WTC11 (cell line): ENCODE measurements around the gene ZDHHC4. TPM values are rescaled to one million over a fixed set of nuclear protein-coding genes. Genes with fewer than 3 reads are reported as not detected.

Experiments
- ATAC-seq: fragments of 200-7000 bp; cut with Tn5 transposase; 2 replicates; pipeline ENCODE4 v1.10.0; 2021; ENCODE audit warnings: mild to moderate bottlenecking, moderate library complexity
- CTCF ChIA-PET: fragments of 300-600 bp; sonication (Branson Sonifier 250); formaldehyde crosslinking; loops from one replicate; lab custom pipeline; 2021; ENCODE audit warnings: antibody characterized with exemption; lab: Charles Lee
- POLR2A ChIA-PET: fragments of 350-600 bp; sonication (Branson Sonifier 250); formaldehyde crosslinking; loops from one replicate; lab custom pipeline; 2021; ENCODE audit warnings: antibody characterized with exemption; lab: Charles Lee
- DNase-seq: peaks from one replicate; pipeline ENCODE4 v3.0.0; 2021; ENCODE audit warnings: low spot score
- H3K27ac Mint-ChIP-seq: 2 replicates; pipeline ENCODE4 v1.8.0; 2021; ENCODE audit warnings: mixed read lengths
- H3K27me3 Mint-ChIP-seq: 2 replicates; pipeline ENCODE4 v1.8.0; 2021; ENCODE audit warnings: low read depth, mild to moderate bottlenecking, moderate library complexity, mixed read lengths
- H3K36me3 Mint-ChIP-seq: 2 replicates; pipeline ENCODE4 v1.8.0; 2021; ENCODE audit warnings: mixed read lengths
- H3K4me1 Mint-ChIP-seq: 2 replicates; pipeline ENCODE4 v1.8.0; 2022; ENCODE audit warnings: mixed read lengths
- H3K4me3 Mint-ChIP-seq: 2 replicates; pipeline ENCODE4 v1.8.0; 2021; ENCODE audit warnings: mild to moderate bottlenecking, moderate library complexity, mixed read lengths
- H3K9me3 Mint-ChIP-seq: 2 replicates; pipeline ENCODE4 v1.8.0; 2021; ENCODE audit warnings: mixed read lengths
- GTF2I ChIP-seq: fragments of 250-450 bp; sonication (Bioruptor Pico); conservative IDR thresholded peaks from 2 replicates; pipeline ENCODE4 v1.4.0; 2021; ENCODE audit warnings: mild to moderate bottlenecking
- IRF2 ChIP-seq: sonication (generic); formaldehyde crosslinking; IDR thresholded peaks from 2 replicates; pipeline ENCODE4 v1.8.0; 2022; ENCODE audit warnings: low read depth, missing genetic modification reagents, borderline replicate concordance
- NFYB ChIP-seq: sonication (generic); formaldehyde crosslinking; conservative IDR thresholded peaks from 2 replicates; pipeline ENCODE4 v1.8.0; 2022; ENCODE audit warnings: low read depth, missing genetic modification reagents
- NR2C2 ChIP-seq: sonication (generic); formaldehyde crosslinking; IDR thresholded peaks from 2 replicates; pipeline ENCODE4 v1.8.0; 2022; ENCODE audit warnings: mild to moderate bottlenecking, missing genetic modification reagents
- PRRX2 ChIP-seq: fragments of 250-450 bp; sonication (Bioruptor Pico); IDR thresholded peaks from 2 replicates; pipeline ENCODE4 v1.8.0; 2021; ENCODE audit warnings: mild to moderate bottlenecking
- SMAD4 ChIP-seq: sonication (generic); formaldehyde crosslinking; IDR thresholded peaks from 2 replicates; pipeline ENCODE4 v1.8.0; 2022; ENCODE audit warnings: mild to moderate bottlenecking, missing genetic modification reagents
- SOX15 ChIP-seq: fragments of 250-450 bp; sonication (Bioruptor Pico); IDR thresholded peaks from 2 replicates; pipeline ENCODE4 v1.9.0; 2021; ENCODE audit warnings: mild to moderate bottlenecking
- TCF7 ChIP-seq: sonication (generic); formaldehyde crosslinking; IDR thresholded peaks from 2 replicates; pipeline ENCODE4 v1.8.0; 2022; ENCODE audit warnings: mild to moderate bottlenecking, low read depth, missing genetic modification reagents, moderate library complexity
- TP53 ChIP-seq: sonication (generic); formaldehyde crosslinking; IDR thresholded peaks from 2 replicates; pipeline ENCODE4 v1.8.1; 2023; ENCODE audit warnings: mild to moderate bottlenecking, missing genetic modification reagents
- ZBTB21 ChIP-seq: sonication (generic); formaldehyde crosslinking; IDR thresholded peaks from 2 replicates; pipeline ENCODE4 v1.8.1; 2023; ENCODE audit warnings: mild to moderate bottlenecking, missing genetic modification reagents, borderline replicate concordance
- ZNF416 ChIP-seq: fragments of 250-450 bp; sonication (Bioruptor Pico); IDR thresholded peaks from 2 replicates; pipeline ENCODE4 v1.9.0; 2021; ENCODE audit warnings: mild to moderate bottlenecking, inconsistent platforms
- total RNA-seq: library from RNA; stranded (reverse); gene quantifications from 3 replicates; pipeline ENCODE4 v1.2.3, GENCODE V29; 2021
- TF ChIP-seq, protein P1 (sequence below): sonication (generic); formaldehyde crosslinking; IDR thresholded peaks from 2 replicates; pipeline ENCODE4 v1.8.0; 2022; ENCODE audit warnings: mild to moderate bottlenecking, missing genetic modification reagents
- TF ChIP-seq, protein P2 (sequence below): sonication (generic); formaldehyde crosslinking; IDR thresholded peaks from 2 replicates; pipeline ENCODE4 v1.8.1; 2022; ENCODE audit warnings: low read depth, missing genetic modification reagents, borderline replicate concordance
- TF ChIP-seq, protein P3 (sequence below): fragments of 250-450 bp; sonication (Bioruptor Pico); IDR thresholded peaks from 2 replicates; pipeline ENCODE4 v1.8.0; 2021; ENCODE audit warnings: mild to moderate bottlenecking
- TF ChIP-seq, protein P4 (sequence below): sonication (generic); formaldehyde crosslinking; IDR thresholded peaks from 2 replicates; pipeline ENCODE4 v1.8.0; 2022; ENCODE audit warnings: mild to moderate bottlenecking, missing genetic modification reagents
- TF ChIP-seq, protein P5 (sequence below): fragments of 250-450 bp; sonication (Bioruptor Pico); IDR thresholded peaks from 2 replicates; pipeline ENCODE4 v1.9.0; 2021; ENCODE audit warnings: mild to moderate bottlenecking
- TF ChIP-seq, protein P6 (sequence below): sonication (generic); formaldehyde crosslinking; conservative IDR thresholded peaks from 2 replicates; pipeline ENCODE4 v1.8.1; 2022; ENCODE audit warnings: mild to moderate bottlenecking, missing genetic modification reagents
- TF ChIP-seq, protein P7 (sequence below): sonication (generic); formaldehyde crosslinking; IDR thresholded peaks from 2 replicates; pipeline ENCODE4 v1.8.0; 2023; ENCODE audit warnings: missing genetic modification reagents
- TF ChIP-seq, protein P8 (sequence below): sonication (generic); formaldehyde crosslinking; IDR thresholded peaks from 2 replicates; pipeline ENCODE4 v1.8.1; 2023; ENCODE audit warnings: mild to moderate bottlenecking, missing genetic modification reagents

Gene ZDHHC4
- total RNA-seq, 1 experiment from 2014 or later: 37.7 TPM

DNA sequence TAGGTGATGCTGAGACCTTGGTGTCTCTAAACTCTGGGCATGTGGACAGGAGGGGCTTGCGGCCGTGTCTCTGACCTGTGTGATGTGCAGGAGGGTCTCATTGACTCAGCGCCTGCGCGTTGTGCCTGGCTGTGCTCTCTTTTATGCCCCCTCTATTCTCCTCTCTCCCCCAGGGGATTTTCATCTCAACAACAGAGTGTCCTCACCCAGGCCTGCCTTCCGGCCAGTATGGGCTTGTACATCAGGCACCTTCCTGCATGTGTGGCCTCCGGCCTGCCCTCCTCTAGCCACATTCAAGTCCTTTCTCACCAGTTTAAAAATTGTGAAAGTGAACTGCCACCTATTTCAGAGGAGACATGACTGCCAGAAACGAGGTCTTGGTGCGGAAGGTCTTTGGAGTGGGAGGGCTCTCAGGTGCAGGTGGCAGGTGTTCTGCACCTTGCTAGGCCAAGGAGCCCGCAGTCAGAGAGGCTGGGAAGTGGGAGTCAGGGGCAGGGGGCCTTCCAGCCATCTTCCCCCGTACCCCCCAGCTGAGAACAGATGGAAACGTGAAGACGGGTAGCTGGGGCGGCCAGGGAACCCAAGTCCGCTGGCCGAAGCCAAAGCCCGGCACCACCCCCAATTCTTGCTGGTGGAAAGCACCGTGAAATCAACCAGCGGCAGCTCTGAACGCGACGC, 12.0 kb downstream of the ZDHHC4 start:
- CTCF ChIA-PET: interaction anchor here (0.5 to 2.7 kb wide), 13 partner anchors 9 to 787 kb away, joined by 3 to 27 read pairs (median 5); partner anchors contain the start of gene ZDHHC4
- Mint-ChIP-seq H3K4me1 (peaks cover 9% of the 10 kb centered on the region), H3K4me3 (peak overlapping the region; percentile 73), H3K27me3 (no peaks in the 10 kb centered on the region; the same call in 1 of the 2 replicates), H3K36me3 (peaks cover 48% of the 10 kb centered on the region), H3K27ac (0 out of 2 replicates have a peak overlapping the region, but pooled peaks have one; percentile 65), H3K9me3 (no peaks in the 10 kb centered on the region)
- peak; percentile 13 for ATAC-seq
- TF ChIP-seq SMAD4: no peak
- TF ChIP-seq GTF2I (CRISPR knock-in tag): no peak
- TF ChIP-seq, protein P1, sequence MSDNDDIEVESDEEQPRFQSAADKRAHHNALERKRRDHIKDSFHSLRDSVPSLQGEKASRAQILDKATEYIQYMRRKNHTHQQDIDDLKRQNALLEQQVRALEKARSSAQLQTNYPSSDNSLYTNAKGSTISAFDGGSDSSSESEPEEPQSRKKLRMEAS (CRISPR knock-in tag): no peak
- TF ChIP-seq, protein P2, sequence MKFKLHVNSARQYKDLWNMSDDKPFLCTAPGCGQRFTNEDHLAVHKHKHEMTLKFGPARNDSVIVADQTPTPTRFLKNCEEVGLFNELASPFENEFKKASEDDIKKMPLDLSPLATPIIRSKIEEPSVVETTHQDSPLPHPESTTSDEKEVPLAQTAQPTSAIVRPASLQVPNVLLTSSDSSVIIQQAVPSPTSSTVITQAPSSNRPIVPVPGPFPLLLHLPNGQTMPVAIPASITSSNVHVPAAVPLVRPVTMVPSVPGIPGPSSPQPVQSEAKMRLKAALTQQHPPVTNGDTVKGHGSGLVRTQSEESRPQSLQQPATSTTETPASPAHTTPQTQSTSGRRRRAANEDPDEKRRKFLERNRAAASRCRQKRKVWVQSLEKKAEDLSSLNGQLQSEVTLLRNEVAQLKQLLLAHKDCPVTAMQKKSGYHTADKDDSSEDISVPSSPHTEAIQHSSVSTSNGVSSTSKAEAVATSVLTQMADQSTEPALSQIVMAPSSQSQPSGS: no peak
- TF ChIP-seq, protein P3, sequence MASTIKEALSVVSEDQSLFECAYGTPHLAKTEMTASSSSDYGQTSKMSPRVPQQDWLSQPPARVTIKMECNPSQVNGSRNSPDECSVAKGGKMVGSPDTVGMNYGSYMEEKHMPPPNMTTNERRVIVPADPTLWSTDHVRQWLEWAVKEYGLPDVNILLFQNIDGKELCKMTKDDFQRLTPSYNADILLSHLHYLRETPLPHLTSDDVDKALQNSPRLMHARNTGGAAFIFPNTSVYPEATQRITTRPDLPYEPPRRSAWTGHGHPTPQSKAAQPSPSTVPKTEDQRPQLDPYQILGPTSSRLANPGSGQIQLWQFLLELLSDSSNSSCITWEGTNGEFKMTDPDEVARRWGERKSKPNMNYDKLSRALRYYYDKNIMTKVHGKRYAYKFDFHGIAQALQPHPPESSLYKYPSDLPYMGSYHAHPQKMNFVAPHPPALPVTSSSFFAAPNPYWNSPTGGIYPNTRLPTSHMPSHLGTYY (CRISPR knock-in tag): no peak
- TF ChIP-seq, protein P4, sequence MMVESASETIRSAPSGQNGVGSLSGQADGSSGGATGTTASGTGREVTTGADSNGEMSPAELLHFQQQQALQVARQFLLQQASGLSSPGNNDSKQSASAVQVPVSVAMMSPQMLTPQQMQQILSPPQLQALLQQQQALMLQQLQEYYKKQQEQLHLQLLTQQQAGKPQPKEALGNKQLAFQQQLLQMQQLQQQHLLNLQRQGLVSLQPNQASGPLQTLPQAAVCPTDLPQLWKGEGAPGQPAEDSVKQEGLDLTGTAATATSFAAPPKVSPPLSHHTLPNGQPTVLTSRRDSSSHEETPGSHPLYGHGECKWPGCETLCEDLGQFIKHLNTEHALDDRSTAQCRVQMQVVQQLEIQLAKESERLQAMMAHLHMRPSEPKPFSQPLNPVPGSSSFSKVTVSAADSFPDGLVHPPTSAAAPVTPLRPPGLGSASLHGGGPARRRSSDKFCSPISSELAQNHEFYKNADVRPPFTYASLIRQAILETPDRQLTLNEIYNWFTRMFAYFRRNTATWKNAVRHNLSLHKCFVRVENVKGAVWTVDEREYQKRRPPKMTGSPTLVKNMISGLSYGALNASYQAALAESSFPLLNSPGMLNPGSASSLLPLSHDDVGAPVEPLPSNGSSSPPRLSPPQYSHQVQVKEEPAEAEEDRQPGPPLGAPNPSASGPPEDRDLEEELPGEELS (CRISPR knock-in tag): no peak
- TF ChIP-seq, protein P5, sequence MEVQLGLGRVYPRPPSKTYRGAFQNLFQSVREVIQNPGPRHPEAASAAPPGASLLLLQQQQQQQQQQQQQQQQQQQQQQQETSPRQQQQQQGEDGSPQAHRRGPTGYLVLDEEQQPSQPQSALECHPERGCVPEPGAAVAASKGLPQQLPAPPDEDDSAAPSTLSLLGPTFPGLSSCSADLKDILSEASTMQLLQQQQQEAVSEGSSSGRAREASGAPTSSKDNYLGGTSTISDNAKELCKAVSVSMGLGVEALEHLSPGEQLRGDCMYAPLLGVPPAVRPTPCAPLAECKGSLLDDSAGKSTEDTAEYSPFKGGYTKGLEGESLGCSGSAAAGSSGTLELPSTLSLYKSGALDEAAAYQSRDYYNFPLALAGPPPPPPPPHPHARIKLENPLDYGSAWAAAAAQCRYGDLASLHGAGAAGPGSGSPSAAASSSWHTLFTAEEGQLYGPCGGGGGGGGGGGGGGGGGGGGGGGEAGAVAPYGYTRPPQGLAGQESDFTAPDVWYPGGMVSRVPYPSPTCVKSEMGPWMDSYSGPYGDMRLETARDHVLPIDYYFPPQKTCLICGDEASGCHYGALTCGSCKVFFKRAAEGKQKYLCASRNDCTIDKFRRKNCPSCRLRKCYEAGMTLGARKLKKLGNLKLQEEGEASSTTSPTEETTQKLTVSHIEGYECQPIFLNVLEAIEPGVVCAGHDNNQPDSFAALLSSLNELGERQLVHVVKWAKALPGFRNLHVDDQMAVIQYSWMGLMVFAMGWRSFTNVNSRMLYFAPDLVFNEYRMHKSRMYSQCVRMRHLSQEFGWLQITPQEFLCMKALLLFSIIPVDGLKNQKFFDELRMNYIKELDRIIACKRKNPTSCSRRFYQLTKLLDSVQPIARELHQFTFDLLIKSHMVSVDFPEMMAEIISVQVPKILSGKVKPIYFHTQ (CRISPR knock-in tag): no peak
- POLR2A ChIA-PET: interaction anchor here (0.6 to 1.2 kb wide), 2 partner anchors 72 to 73 kb away, joined by 4 to 5 read pairs; no protein-coding TSS in a partner anchor
- no peak for DNase-seq

DNA sequence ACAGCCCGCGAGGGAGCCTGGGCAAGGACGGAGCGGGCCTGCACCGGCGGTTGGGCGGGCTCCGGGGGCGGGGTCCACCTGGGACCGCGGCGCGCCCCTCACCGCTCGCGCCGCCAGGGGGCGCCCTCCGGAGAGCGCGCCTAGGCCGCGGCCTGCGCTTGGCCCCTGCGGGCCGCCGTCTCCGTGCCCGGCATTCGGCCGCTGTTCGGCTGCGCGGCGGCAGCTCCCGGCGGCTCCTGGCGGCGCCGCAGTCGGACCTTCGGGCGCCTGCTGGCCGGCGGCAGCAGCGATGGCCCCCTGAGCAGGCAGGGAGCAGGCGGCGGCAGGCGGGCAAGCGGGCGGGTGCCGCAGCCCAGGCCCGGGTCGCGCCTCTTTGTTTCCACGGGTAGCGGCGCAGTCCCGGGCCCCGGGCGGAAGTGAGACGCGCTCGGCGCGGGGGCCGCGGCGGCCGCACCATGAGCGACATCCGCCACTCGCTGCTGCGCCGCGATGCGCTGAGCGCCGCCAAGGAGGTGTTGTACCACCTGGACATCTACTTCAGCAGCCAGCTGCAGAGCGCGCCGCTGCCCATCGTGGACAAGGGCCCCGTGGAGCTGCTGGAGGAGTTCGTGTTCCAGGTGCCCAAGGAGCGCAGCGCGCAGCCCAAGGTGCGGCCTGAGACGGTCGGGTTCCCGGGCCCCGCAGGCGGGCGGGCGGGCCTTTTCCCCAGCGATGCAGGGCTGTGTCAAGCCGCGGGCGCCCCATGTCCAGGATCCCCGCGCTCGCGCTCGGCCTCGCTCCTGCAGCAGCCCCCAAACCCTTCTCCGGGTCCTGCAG, 12.8 kb downstream of the ZDHHC4 start, which contains the start of gene INTS15:
Gene INTS15 (plus strand): TSS at position 193 of the 816 bp plus-strand sequence. CDS start 263 bp downstream, at position 456.
- Mint-ChIP-seq H3K27me3 (no peaks in the 10 kb centered on the region; the same call in 1 of the 2 replicates), H3K36me3 (peaks cover 42% of the 10 kb centered on the region), H3K4me1 (peaks cover 9% of the 10 kb centered on the region), H3K9me3 (no peaks in the 10 kb centered on the region), H3K27ac (0 out of 2 replicates have a peak within 1 kb of the TSS, but pooled peaks have one; percentile 65), H3K4me3 (peak within 1 kb of the TSS; percentile 82)
- ChIA-PET POLR2A (interaction anchor here (0.6 to 1.2 kb wide), 3 partner anchors 26 to 74 kb away, joined by 3 to 5 read pairs (median 4); no protein-coding TSS in a partner anchor), CTCF (interaction anchor here (0.5 to 2.7 kb wide), 19 partner anchors 10 to 786 kb away, joined by 3 to 27 read pairs (median 4); partner anchors contain the start of gene ZDHHC4)
- peak; percentile 77 for DNase-seq
- ATAC-seq: peak; percentile 94
- TF ChIP-seq ZNF416 (CRISPR knock-in tag) (peak; percentile 51; the same call in 1 of the 2 replicates), TCF7 (CRISPR knock-in tag) (no peak), PRRX2 (CRISPR knock-in tag) (no peak), NFYB (CRISPR knock-in tag) (no peak), NR2C2 (CRISPR knock-in tag) (no peak), TP53 (CRISPR knock-in tag) (no peak), SOX15 (CRISPR knock-in tag) (no peak), IRF2 (CRISPR knock-in tag) (no peak), SMAD4 (no peak), ZBTB21 (CRISPR knock-in tag) (no peak)
- TF ChIP-seq, protein P6, sequence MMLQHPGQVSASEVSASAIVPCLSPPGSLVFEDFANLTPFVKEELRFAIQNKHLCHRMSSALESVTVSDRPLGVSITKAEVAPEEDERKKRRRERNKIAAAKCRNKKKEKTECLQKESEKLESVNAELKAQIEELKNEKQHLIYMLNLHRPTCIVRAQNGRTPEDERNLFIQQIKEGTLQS (CRISPR knock-in tag): no peak
- TF ChIP-seq, protein P7, sequence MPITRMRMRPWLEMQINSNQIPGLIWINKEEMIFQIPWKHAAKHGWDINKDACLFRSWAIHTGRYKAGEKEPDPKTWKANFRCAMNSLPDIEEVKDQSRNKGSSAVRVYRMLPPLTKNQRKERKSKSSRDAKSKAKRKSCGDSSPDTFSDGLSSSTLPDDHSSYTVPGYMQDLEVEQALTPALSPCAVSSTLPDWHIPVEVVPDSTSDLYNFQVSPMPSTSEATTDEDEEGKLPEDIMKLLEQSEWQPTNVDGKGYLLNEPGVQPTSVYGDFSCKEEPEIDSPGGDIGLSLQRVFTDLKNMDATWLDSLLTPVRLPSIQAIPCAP: 0 out of 2 replicates have a peak, but pooled peaks have one; percentile 15
- TF ChIP-seq, protein P2: no peak
- TF ChIP-seq, protein P8, sequence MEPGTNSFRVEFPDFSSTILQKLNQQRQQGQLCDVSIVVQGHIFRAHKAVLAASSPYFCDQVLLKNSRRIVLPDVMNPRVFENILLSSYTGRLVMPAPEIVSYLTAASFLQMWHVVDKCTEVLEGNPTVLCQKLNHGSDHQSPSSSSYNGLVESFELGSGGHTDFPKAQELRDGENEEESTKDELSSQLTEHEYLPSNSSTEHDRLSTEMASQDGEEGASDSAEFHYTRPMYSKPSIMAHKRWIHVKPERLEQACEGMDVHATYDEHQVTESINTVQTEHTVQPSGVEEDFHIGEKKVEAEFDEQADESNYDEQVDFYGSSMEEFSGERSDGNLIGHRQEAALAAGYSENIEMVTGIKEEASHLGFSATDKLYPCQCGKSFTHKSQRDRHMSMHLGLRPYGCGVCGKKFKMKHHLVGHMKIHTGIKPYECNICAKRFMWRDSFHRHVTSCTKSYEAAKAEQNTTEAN (CRISPR knock-in tag): no peak
